Loucy (cell line): Measurements from ENCODE around the gene P3H4.

Experiments used
- EZH2phosphoT487 ChIP-seq: fragments of 200-600 bp; IDR thresholded peaks from 2 replicates; pipeline ENCODE4 v1.6.1; 2018; ENCODE audit warnings: antibody characterized with exemption, mild to moderate bottlenecking, moderate library complexity, borderline replicate concordance
- TF ChIP-seq, protein P1 (sequence below): fragments of 200-600 bp; sonication (generic); conservative IDR thresholded peaks from 2 replicates; pipeline ENCODE4 v1.5.1; 2014; ENCODE audit warnings: mild to moderate bottlenecking, antibody characterized with exemption, low read length

DNA sequence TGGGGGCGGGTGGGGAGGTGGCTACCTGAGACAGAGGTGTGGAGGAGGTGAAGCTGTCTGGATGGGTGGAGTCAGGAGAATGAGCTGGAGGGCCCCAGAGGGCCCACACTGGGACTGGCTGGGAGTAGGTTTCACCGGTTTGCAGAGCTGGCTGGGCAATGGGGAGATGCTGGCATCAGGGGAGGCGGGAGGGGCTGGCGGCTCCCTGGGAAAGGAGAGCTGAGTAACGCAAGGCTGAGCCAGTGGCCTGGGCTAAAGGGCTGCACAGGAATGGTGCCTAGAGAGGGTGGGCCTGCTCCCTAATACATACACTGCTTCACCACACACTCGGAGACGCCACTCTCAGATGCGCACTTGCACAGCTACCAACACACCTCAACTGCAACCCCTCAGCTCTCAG is 12.4 kb downstream of the P3H4 start:
- TF ChIP-seq, protein P1, sequence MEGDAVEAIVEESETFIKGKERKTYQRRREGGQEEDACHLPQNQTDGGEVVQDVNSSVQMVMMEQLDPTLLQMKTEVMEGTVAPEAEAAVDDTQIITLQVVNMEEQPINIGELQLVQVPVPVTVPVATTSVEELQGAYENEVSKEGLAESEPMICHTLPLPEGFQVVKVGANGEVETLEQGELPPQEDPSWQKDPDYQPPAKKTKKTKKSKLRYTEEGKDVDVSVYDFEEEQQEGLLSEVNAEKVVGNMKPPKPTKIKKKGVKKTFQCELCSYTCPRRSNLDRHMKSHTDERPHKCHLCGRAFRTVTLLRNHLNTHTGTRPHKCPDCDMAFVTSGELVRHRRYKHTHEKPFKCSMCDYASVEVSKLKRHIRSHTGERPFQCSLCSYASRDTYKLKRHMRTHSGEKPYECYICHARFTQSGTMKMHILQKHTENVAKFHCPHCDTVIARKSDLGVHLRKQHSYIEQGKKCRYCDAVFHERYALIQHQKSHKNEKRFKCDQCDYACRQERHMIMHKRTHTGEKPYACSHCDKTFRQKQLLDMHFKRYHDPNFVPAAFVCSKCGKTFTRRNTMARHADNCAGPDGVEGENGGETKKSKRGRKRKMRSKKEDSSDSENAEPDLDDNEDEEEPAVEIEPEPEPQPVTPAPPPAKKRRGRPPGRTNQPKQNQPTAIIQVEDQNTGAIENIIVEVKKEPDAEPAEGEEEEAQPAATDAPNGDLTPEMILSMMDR: no peak
- TF ChIP-seq EZH2phosphoT487: no peak
